ENCODE data around the gene INPP5D.

INPP5D gene

GRCh38 chr2:233079953-233080835 lies 20.1 kb downstream of the INPP5D start:
- DNase-seq, result peak; percentile 69

GRCh38 chr2:233080836-233081229 lies 20.7 kb downstream of the INPP5D start:
- no peak for DNase-seq

DNA sequence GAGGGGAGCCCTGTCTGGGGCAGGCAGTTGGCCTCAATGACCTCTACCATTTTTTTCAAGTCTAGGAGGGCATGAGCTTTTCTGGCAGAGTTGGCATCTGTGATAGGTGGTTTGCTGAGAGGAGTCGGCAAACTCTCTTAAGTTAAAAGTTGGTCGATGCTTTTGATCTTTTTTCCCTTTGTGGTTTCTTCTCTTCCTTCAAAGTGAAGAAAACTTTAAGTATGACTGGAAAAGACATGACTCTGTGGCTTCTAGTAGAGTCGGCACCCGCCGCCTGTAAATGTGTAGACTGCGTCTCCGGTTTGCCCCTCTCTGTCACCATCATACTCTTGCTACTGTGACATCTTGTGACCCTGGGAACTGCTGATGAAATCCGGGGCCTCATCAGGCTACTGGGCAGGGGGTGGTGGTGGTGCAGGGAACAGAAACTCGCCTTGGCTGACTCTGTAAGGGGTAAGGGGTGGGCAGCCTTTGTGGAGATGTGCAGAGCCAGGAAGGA lies 21.1 kb downstream of the INPP5D start:
- DNase-seq, result peak; percentile 84

- no peak for DNase-seq
Observed at GRCh38 chr2:233081731-233082221, 21.6 kb downstream of the INPP5D start.

GRCh38 chr2:233082222-233082930 lies 22.2 kb downstream of the INPP5D start:
- DNase-seq, result no peak

DNA sequence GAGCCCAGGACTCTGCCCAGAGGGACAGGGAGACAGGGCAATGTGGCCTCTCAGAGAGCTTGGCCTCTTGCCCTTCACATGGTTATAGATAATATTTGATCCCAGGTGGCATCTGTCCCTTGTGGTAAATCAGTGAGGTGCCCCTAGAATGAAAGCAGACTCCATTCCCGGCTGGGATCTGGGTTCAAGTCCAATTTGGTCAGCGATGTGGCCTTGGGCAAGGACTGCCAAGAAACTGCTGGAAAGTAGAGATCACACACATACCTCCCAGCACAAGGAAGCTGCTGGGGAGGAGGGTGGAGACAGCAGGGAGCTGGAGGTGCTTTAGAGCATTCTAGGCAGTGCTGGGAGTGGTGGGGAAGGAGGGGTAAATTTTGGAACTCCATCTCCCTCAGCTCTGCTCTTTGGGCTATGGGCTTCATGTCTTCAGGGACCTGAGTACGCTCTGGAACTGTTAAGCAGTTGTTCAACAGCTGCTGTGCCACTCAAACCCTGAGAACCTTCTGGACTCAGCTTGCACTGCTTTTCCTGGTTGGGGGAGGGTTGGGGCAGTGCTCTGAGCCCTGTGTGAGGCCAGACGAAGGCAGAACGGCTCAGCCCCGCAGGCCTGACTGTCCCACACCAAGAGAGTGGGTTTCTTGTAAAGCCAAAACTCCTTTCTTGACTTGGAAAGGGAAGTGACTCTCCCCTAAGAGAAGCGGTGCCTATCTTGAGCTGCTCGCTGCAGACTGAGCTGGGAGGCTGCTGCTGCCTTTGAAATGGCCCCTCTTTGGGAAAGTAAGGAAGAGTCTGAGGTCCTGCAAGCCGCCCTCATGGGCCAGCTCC lies 23.0 kb downstream of the INPP5D start:
- peak; percentile 59 for DNase-seq

GRCh38 chr2:233083782-233084181 lies 23.6 kb downstream of the INPP5D start:
- DNase-seq, result no peak

DNA sequence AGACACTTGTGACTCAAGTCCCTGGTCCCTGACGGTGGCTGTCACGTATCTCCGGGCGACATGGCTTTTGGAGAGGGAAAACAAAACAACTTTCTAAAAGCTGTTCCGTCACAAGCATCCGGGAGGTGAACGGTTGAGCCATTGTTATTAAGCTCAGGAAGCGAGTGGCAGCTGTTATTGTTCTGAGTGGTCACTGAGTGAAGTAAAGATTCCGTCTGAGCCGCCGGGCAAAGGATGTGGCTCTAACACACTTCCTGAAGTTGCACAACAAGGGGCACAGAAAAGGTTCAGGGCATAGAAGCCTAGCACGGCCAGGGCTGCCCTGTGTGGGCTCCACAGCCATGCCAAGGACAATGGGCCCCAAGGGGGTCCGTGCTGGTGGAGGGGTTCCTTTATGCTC lies 24.3 kb downstream of the INPP5D start:
- DNase-seq, result peak; percentile 87

GRCh38 chr2:233085037-233085838 lies 25.1 kb downstream of the INPP5D start:
- DNase-seq, result no peak

- no peak for DNase-seq
Observed at GRCh38 chr2:233085839-233086150, 25.7 kb downstream of the INPP5D start.

GRCh38 chr2:233087713-233088112 lies 27.6 kb downstream of the INPP5D start:
- DNase-seq, result peak; percentile 33

DNA sequence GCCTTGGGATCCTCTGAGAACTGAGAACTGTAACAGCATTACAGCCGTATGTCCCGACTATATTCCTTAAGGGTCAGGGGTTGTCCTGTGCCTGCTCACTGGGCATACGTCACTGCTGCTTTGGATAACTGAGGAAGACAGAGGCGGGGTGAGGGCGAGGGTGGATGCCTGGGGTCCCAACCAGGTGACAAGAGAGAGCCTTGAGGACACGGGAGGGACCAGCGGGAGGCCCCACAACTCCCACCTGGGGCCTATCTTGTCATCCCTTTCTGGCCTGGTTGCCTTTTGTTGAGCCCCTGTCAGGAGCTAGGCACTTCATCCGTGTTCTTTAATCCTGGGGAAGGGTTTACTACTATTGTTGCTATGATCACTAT lies 28.8 kb downstream of the INPP5D start:
- DNase-seq, result no peak

DNA sequence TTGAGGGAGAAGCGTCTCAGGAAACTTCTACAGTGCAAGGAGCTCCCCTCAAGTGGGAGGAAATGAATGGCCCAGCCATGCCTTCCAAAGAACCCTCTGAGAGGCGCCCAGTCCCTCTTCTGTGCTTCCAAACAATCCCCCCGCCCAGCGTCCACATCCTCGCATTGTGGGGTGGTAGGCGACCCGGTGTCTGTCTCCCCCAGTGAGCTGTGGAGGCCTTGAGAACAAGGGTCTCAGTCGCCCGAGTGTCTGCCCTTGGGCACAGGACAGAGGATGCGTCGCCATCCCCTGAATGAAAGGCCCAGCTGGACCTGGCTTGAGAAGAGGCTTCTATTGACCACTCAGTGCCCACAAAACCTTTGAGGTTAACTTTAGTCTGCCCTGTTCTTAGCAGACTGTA lies 29.7 kb downstream of the INPP5D start:
- no peak for DNase-seq

GRCh38 chr2:233090879-233091278 lies 30.7 kb downstream of the INPP5D start:
- no peak for DNase-seq

- DNase-seq, result no peak
Observed at GRCh38 chr2:233091595-233092375, 31.6 kb downstream of the INPP5D start.

DNA sequence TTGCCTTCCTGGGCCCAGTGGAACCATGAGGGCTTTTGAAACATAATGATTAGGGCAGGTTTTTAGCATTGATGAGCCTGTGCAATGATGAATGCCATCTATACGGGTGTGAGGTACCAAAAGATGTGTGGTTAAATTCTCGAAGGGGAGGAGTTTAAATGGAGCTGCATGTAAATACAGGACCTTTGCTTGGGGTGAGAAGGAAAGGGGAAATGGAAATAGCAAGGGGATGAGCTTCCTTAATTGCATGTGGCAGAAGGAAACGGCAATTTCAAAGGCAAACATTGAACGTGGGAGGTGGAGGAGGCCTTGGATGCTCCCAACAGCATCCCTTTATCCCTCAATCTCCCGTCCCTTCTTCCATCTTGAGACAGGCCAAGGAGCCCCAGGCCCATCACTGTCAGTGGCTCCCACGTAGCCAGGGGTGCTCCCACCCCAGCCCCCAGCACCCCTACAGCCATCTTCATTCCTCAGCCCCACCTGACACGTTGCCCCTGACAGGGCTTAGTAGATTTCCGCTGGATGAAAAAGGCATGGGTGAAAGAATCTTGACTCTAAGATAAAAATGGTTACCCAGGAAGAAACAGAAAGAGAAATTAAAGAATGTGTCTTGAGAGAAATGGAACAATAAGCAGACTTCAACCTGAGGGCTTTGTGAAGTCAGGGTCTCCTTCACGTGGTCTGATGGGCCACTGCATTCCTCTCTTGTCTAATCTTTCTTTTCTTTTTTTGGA lies 32.5 kb downstream of the INPP5D start:
- peak; percentile 64 for DNase-seq

DNA sequence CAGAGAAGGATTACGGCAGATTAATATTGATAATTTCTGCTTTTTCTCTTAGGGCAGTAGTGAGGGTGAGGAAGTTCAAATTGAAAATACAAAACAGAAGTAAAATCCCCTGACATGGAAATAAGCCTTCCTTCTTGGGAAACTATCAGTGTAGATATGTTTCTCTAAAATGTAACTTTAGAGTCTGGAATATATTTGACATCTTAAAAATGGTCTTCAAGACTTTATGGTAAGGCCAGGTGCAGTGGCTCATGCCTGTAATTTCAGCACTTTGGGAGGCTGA lies 33.0 kb downstream of the INPP5D start:
- DNase-seq, result peak; percentile 34

- DNase-seq, result no peak
Observed at GRCh38 chr2:233093721-233094120, 33.6 kb downstream of the INPP5D start.

DNA sequence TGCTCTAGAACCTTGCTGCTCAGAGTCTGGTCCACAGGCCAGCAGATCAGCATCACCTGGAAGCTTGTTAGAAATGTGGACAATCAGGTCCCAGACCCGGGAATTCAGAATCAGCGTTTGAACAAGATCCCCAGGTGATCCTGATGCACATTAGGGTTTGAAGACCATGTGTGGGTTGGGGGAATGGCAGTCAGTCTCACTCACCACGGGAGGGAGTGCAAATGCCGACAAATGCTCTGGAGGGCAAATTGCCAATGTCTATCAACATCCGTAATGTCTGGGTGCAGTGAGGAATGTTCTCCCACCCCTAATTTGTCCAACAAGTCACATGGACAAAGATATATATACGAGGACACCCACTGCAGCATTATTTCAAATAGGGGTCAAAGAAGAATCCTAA lies 34.5 kb downstream of the INPP5D start:
- DNase-seq, result no peak

DNA sequence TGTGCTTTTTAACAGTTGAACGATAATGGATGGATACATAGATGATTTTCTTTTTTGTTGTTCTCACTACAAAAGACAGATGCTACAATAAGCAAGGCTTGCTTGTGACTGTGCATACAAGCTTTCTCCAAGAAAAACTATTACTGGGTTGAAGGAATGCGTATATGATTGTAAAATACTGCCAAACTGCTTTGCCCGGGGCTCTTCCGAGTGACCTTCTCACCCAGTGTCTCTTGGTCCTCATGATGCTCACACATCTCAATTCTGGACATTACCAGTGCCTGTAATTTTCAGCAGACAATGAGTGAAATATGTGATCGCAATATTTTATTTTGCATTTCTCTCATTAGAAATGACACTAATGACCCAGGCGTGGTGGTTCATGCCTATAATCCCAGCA lies 35.9 kb downstream of the INPP5D start:
- DNase-seq, result no peak

DNA sequence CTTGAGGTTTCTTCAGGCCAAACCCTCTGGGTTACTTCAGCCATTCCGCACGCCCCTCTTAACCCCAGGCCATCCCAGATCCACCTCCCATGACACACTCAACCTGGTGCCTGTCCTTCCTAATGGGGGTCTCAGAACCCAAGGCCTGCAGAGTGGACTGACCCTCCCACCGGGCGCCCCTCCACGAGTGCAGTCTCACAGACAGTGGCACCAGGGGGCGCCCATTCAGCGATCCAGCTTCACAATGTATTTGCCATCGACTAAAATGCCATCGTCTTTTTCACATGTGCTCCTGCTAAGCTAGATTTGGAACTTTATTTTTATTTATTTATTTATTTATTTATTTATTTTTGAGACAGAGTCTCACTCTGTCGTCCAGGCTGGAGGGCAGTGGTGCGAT lies 38.5 kb downstream of the INPP5D start:
- no peak for DNase-seq

Measured in suppressor macrophage treated with lipopolysaccharide for 4 hours (primary cell).